Nephron (organoid): ENCODE results near the gene FBXO39.
"Not testable (repeated sequence)": the region's sequence is repeated elsewhere in the genome, so short reads cannot be mapped to it uniquely, and the experiment has no call there.

ENCODE experiments used
- H3K27ac Mint-ChIP-seq, 3 experiments: 2 replicates each; pipeline ENCODE4 v1.8.0; 2020; ENCODE audit warnings: mixed read lengths in 3 of 3, mild to moderate bottlenecking in 2 of 3, moderate library complexity in 1 of 3
- H3K27me3 Mint-ChIP-seq: 2 replicates; pipeline ENCODE4 v1.8.0; 2021; ENCODE audit warnings: low read depth, mild to moderate bottlenecking, moderate library complexity, mixed read lengths
- H3K36me3 Mint-ChIP-seq: 2 replicates; pipeline ENCODE4 v1.8.0; 2020; ENCODE audit warnings: low read depth, mixed read lengths
- H3K4me1 Mint-ChIP-seq: 2 replicates; pipeline ENCODE4 v1.8.0; 2020; ENCODE audit warnings: mixed read lengths
- H3K4me3 Mint-ChIP-seq, 3 experiments: 2 replicates each; pipeline ENCODE4 v1.8.0; 2020; ENCODE audit warnings: mild to moderate bottlenecking in 3 of 3, mixed read lengths in 3 of 3, moderate library complexity in 2 of 3
- H3K9me3 Mint-ChIP-seq: 2 replicates; pipeline ENCODE4 v1.8.0; 2020; ENCODE audit warnings: mixed read lengths
- TF ChIP-seq, protein P1 (sequence below), 3 experiments: fragments of 200-600 bp; sonication (generic); IDR thresholded peaks; one replicate each; pipeline ENCODE4 v1.5.0; 2021; ENCODE audit warnings: antibody characterized with exemption in 3 of 3; ENCODE audit not compliant: unreplicated experiment in 3 of 3

The FBXO39 gene

DNA sequence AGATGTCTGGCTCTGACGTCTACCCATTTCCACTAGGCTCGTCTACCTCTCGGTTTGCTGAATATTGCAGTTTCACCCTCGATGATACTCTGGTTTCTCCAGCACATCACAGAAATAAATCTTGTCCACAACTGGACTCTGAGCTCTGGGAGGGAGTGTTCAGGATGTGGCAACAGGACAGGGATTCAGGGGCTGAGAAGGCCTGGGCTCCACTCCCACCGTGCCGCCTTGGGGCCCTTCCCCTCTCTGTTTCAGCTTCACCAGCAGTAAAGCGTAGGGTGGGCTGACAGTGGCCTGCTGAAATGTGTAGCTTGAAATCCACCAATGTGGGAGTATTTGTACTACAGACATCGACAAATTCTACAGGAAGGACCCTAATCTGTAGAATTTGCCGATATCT lies 35.5 kb downstream of the FBXO39 start:
- TF ChIP-seq, protein P1, sequence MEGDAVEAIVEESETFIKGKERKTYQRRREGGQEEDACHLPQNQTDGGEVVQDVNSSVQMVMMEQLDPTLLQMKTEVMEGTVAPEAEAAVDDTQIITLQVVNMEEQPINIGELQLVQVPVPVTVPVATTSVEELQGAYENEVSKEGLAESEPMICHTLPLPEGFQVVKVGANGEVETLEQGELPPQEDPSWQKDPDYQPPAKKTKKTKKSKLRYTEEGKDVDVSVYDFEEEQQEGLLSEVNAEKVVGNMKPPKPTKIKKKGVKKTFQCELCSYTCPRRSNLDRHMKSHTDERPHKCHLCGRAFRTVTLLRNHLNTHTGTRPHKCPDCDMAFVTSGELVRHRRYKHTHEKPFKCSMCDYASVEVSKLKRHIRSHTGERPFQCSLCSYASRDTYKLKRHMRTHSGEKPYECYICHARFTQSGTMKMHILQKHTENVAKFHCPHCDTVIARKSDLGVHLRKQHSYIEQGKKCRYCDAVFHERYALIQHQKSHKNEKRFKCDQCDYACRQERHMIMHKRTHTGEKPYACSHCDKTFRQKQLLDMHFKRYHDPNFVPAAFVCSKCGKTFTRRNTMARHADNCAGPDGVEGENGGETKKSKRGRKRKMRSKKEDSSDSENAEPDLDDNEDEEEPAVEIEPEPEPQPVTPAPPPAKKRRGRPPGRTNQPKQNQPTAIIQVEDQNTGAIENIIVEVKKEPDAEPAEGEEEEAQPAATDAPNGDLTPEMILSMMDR (IDR thresholded peaks at IDR 0.05; ENCODE audit: unreplicated experiment in 3 of 3): no peak
- H3K27me3 Mint-ChIP-seq: peaks cover 7% of the 10 kb centered on the region
- H3K36me3 Mint-ChIP-seq: no peaks in the 10 kb centered on the region
- no peak overlapping the region for H3K27ac Mint-ChIP-seq
- peaks cover 20% of the 10 kb centered on the region for H3K9me3 Mint-ChIP-seq
- no peaks in the 10 kb centered on the region for H3K4me1 Mint-ChIP-seq
- H3K4me3 Mint-ChIP-seq: no peak overlapping the region

DNA sequence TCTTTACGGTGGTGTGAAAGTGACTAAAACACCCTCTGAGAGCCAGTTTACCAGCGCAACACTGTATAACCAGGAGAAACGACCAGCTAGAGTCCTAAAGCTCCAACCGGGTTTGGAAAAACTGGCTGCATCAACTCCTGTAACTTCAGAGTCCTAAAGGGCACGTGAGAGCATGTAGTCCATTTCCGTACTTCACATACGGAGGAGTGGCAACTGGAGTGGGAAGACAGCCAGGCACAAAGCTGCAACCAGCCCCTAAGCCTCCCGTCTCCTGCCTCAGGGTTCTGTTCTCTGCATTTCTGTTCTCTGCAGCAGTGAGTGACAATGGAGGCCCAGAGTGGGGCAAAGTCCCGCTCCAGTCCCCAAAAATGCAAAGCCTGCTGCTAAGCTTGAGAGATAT lies 36.3 kb downstream of the FBXO39 start:
- no peak overlapping the region for H3K4me3 Mint-ChIP-seq
- H3K36me3 Mint-ChIP-seq: no peaks in the 10 kb centered on the region
- H3K27ac Mint-ChIP-seq: no peak overlapping the region
- TF ChIP-seq, protein P1 (IDR thresholded peaks at IDR 0.05; ENCODE audit: unreplicated experiment in 3 of 3): no peak
- peaks cover 7% of the 10 kb centered on the region for H3K27me3 Mint-ChIP-seq
- no peaks in the 10 kb centered on the region for H3K4me1 Mint-ChIP-seq
- peaks cover 20% of the 10 kb centered on the region for H3K9me3 Mint-ChIP-seq

DNA sequence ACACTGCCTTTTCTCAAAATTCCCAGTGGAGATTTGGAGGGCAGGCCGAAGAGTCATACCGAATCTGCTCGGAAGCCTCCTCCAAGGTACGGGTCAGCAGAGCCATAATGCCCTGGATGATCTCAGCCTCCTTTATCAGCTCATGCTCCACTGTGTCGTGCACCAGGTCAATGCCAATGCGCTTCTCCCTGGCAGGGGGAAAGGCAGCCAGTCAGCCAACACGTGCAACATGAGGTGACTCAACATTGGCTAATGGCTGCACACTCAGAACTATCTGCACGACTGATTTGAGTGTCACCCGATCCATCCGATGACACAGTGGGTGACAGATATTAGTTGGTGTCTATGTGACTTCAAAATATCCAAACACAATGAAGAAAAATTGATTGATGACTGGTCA lies 39.8 kb downstream of the FBXO39 start:
- Mint-ChIP-seq H3K9me3 (peaks cover 15% of the 10 kb centered on the region), H3K36me3 (no peaks in the 10 kb centered on the region), H3K27ac (no peak overlapping the region), H3K4me1 (no peaks in the 10 kb centered on the region), H3K4me3 (no peak overlapping the region), H3K27me3 (peaks cover 27% of the 10 kb centered on the region)
- TF ChIP-seq, protein P1 (IDR thresholded peaks at IDR 0.05; ENCODE audit: unreplicated experiment in 3 of 3): no peak

DNA sequence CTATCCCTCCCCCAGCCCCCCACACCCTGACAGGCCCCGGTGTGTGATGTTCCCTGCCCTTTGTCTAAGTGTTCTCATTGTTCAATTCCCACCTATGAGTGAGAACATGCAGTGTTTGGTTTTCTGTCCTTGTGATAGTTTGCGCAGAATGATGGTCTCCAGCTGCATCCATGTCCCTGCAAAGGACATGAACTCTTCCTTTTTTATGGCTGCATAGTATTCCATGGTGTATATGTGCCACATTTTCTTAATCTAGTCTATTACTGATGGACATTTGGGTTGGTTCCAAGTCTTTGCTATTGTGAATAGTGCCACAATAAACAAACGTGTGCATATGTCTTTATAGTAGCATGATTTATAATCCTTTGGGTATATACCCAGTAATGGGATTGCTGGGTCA lies 40.4 kb downstream of the FBXO39 start:
- not testable (repeated sequence) for H3K36me3 Mint-ChIP-seq, H3K4me1 Mint-ChIP-seq, H3K4me3 Mint-ChIP-seq, H3K27ac Mint-ChIP-seq
- peaks cover 18% of the 10 kb centered on the region for H3K9me3 Mint-ChIP-seq
- H3K27me3 Mint-ChIP-seq: peaks cover 33% of the 10 kb centered on the region

DNA sequence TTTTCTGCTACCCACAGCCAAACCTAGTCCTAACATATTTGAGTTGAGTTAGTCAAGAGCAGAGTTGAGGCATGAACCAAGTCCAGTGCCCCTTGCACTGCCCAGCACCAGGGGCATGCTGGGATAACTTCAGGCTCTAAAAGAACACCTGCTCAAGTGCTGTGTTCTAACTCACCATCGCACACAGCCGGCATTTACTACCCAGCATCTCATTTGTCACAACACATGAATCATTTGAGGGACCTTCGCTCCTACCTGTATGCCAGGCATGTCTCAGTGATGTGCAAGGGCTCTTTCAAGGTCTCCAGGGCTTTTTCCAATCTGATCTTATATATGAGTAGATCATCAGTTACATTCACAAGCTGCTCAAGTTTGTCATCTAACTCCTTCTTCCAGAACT lies 42.9 kb downstream of the FBXO39 start:
- H3K36me3 Mint-ChIP-seq: no peaks in the 10 kb centered on the region
- H3K27me3 Mint-ChIP-seq: peaks cover 33% of the 10 kb centered on the region
- H3K9me3 Mint-ChIP-seq: peaks cover 13% of the 10 kb centered on the region
- TF ChIP-seq, protein P1 (IDR thresholded peaks at IDR 0.05; ENCODE audit: unreplicated experiment in 3 of 3): no peak
- H3K4me1 Mint-ChIP-seq: no peaks in the 10 kb centered on the region
- H3K27ac Mint-ChIP-seq: no peak overlapping the region
- H3K4me3 Mint-ChIP-seq: no peak overlapping the region

DNA sequence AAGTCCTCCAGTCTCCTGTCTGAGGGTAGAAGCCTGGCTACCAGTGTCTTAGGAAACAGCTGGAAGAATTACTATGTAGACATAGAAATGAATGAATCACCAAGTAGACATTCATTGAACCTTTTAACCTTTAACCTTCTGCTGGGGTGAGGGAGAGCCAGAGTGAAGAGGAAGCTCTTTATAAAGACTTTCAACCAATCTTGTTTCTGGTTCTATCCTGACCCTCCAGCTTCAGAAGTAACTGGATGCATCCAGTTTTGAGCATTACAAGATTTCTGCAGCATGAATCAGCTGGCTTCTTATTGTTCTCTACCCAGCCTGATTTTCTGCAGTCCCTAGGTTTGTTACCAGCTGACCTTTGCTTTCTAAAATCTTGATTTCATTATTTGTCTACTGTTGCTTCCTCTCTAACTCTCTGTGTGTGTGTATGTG lies 47.0 kb downstream of the FBXO39 start:
- TF ChIP-seq, protein P1 (IDR thresholded peaks at IDR 0.05; ENCODE audit: unreplicated experiment in 3 of 3): no peak
- no peak overlapping the region for H3K27ac Mint-ChIP-seq
- peaks cover 42% of the 10 kb centered on the region for H3K27me3 Mint-ChIP-seq
- no peaks in the 10 kb centered on the region for H3K4me1 Mint-ChIP-seq
- no peaks in the 10 kb centered on the region for H3K36me3 Mint-ChIP-seq
- H3K9me3 Mint-ChIP-seq: peaks cover 13% of the 10 kb centered on the region
- no peak overlapping the region for H3K4me3 Mint-ChIP-seq
